Endodermal cell (in vitro differentiated cells): Measurements from ENCODE around the gene CALHM2. TPM values are rescaled to one million over a fixed set of nuclear protein-coding genes. Genes with fewer than 3 reads are reported as not detected.

Experiments used
- DNase-seq: peaks from one replicate; pipeline ENCODE4 v3.0.0-alpha.2; 2017
- H3K27ac ChIP-seq: 2 replicates; pipeline ENCODE4 v1.5.1; 2013; ENCODE audit warnings: mild to moderate bottlenecking, low read depth, low read length, moderate library complexity
- H3K27me3 ChIP-seq: 2 replicates; pipeline ENCODE4 v1.6.1; 2013; ENCODE audit warnings: mild to moderate bottlenecking, low read length, moderate library complexity; ENCODE audit not compliant: insufficient read depth, control insufficient read depth, poor library complexity, severe bottlenecking
- H3K36me3 ChIP-seq: 2 replicates; pipeline ENCODE4 v1.7.0; 2013; ENCODE audit warnings: mild to moderate bottlenecking, low read length, moderate library complexity; ENCODE audit not compliant: control insufficient read depth, insufficient read depth
- H3K4me1 ChIP-seq: one replicate; pipeline ENCODE4 v1.7.0; 2013; ENCODE audit warnings: low read length; ENCODE audit not compliant: control insufficient read depth, insufficient read depth
- H3K4me3 ChIP-seq: 2 replicates; pipeline ENCODE4 v1.5.1; 2013; ENCODE audit warnings: mild to moderate bottlenecking, low read length, moderate library complexity
- H3K9ac ChIP-seq: 2 replicates; pipeline ENCODE4 v1.6.1; 2013; ENCODE audit warnings: mild to moderate bottlenecking, low read length, moderate library complexity; ENCODE audit not compliant: poor library complexity, severe bottlenecking; ENCODE audit errors: extremely low read depth
- H3K9me3 ChIP-seq: 2 replicates; pipeline ENCODE4 v1.6.1; 2013; ENCODE audit warnings: mild to moderate bottlenecking, low read length, moderate library complexity; ENCODE audit not compliant: control insufficient read depth
- H3K27ac Mint-ChIP-seq: 2 replicates; pipeline ENCODE4 v1.8.0; 2020; ENCODE audit warnings: mixed read lengths
- H3K27me3 Mint-ChIP-seq: 2 replicates; pipeline ENCODE4 v1.8.0; 2021; ENCODE audit warnings: mild to moderate bottlenecking, mixed read lengths; ENCODE audit not compliant: insufficient read depth
- H3K36me3 Mint-ChIP-seq: 2 replicates; pipeline ENCODE4 v1.8.0; 2020; ENCODE audit warnings: low read depth, mixed read lengths
- H3K4me1 Mint-ChIP-seq: 2 replicates; pipeline ENCODE4 v1.8.0; 2020; ENCODE audit warnings: mixed read lengths
- H3K4me3 Mint-ChIP-seq: 2 replicates; pipeline ENCODE4 v1.8.0; 2020; ENCODE audit warnings: mild to moderate bottlenecking, moderate library complexity, mixed read lengths
- H3K9me3 Mint-ChIP-seq: 2 replicates; pipeline ENCODE4 v1.8.0; 2020; ENCODE audit warnings: mild to moderate bottlenecking, mixed read lengths
- CTCF ChIP-seq: fragments of 200-600 bp; sonication (generic); conservative IDR thresholded peaks from 2 replicates; pipeline ENCODE4 v1.5.0; 2021; ENCODE audit warnings: antibody characterized with exemption, mild to moderate bottlenecking
- WGBS, 2 experiments: methylation state at CpG; one replicate each; pipeline versions ENCODE4 v1.1.5 to v1.1.7; 2013; ENCODE audit warnings: missing lambda C conversion rate in 2 of 2, mixed read lengths in 1 of 2; ENCODE audit not compliant: insufficient coverage in 1 of 2, insufficient read length in 1 of 2; 5-methylcytosine and 5-hydroxymethylcytosine counted together
- total RNA-seq, 2 donors: library from RNA; stranded (reverse); fragmentation: NEBNext Ultra II Directional in 1 of 2; extraction: Animal tissue kit (Norgen Biotek cat#: 25700) in 1 of 2; gene quantifications; 2 replicates in 1 of 2; 3 replicates in 1 of 2; pipeline ENCODE4 v1.2.1, GENCODE V29; 2021

Gene CALHM2
- total RNA-seq, 2 donors from 2014 or later, result 1.0 to 3.1 TPM

GRCh38 chr10:103445767-103446567 is 6.2 kb downstream of the CALHM2 start:
- no peak for DNase-seq
- Histone ChIP-seq H3K36me3 (peaks cover 63% of the 10 kb centered on the region), H3K4me3 (no peak overlapping the region), H3K27ac (no peak overlapping the region), H3K4me1 (no peaks in the 10 kb centered on the region), H3K9me3 (no peaks in the 10 kb centered on the region), H3K9ac (no peak overlapping the region), H3K27me3 (no peaks in the 10 kb centered on the region)
- H3K36me3 Mint-ChIP-seq, result peaks cover 65% of the 10 kb centered on the region
- H3K27me3 Mint-ChIP-seq, result no peaks in the 10 kb centered on the region
- no peaks in the 10 kb centered on the region for H3K4me1 Mint-ChIP-seq
- 92 to 100% methylated on average over 2 to 12 of the region's 12 CpGs for WGBS, 2 experiments
- no peak for TF ChIP-seq CTCF
- H3K27ac Mint-ChIP-seq, result no peak overlapping the region
- H3K9me3 Mint-ChIP-seq, result no peaks in the 10 kb centered on the region
- H3K4me3 Mint-ChIP-seq, result no peak overlapping the region

DNA sequence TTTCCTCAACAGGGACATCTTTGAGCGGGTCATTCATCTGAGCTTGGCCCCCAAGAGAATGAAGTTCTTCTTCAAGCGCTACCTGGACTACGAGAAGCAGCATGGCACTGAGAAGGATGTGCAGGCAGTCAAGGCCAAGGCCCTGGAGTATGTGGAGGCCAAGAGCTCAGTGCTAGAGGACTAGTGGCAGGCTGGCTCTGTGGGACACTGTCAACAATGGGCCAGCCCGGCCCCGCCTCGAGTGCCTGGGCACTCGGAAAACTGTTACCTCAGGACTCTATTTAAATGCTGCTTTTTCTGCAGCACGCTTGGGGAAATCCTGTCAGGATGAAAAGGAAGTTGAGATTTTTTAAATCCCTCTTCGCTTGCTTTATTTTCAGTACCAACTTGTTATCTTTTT is 6.8 kb downstream of the CALHM2 start:
- H3K4me1 Mint-ChIP-seq, result no peaks in the 10 kb centered on the region
- H3K36me3 Mint-ChIP-seq, result peaks cover 71% of the 10 kb centered on the region
- peaks cover 67% of the 10 kb centered on the region for H3K36me3 ChIP-seq
- no peak overlapping the region for H3K27ac Mint-ChIP-seq
- H3K27me3 Mint-ChIP-seq, result no peaks in the 10 kb centered on the region
- H3K27me3 ChIP-seq, result no peaks in the 10 kb centered on the region
- H3K9ac ChIP-seq, result no peak overlapping the region
- 96 to 98% methylated on average over 5 to 9 of the region's 9 CpGs for WGBS, 2 experiments
- no peak overlapping the region for H3K4me3 ChIP-seq
- DNase-seq, result no peak
- no peak overlapping the region for H3K27ac ChIP-seq
- no peaks in the 10 kb centered on the region for H3K4me1 ChIP-seq
- no peaks in the 10 kb centered on the region for H3K9me3 Mint-ChIP-seq
- no peaks in the 10 kb centered on the region for H3K9me3 ChIP-seq
- no peak for TF ChIP-seq CTCF
- H3K4me3 Mint-ChIP-seq, result no peak overlapping the region

DNA sequence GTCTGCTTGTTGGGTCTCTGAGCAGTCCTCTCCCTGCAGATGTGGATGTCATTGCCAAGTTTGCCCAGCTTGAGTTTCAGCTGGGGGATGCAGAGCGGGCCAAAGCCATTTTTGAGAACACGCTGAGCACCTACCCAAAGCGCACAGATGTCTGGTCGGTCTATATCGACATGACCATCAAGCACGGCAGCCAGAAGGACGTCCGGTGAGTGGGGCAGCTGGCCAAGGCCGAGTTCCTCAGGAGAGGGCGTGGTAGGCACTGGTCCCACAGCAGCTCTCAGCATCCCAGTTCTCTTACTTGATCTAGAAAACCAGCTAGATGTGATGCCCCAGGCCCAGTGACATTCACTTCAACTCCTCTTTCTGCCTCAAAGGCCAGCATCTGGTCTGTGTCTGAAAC is 7.7 kb downstream of the CALHM2 start:
- 96 to 97% methylated on average over 10 of the region's 10 CpGs for WGBS, 2 experiments
- H3K27ac ChIP-seq, result no peak overlapping the region
- no peak for DNase-seq

More for the DNA sequence above, 7.7 kb downstream of the CALHM2 start:
- H3K9me3 Mint-ChIP-seq, result no peaks in the 10 kb centered on the region
- no peaks in the 10 kb centered on the region for H3K4me1 Mint-ChIP-seq
- no peak overlapping the region for H3K27ac Mint-ChIP-seq
- H3K4me3 Mint-ChIP-seq, result no peak overlapping the region
- H3K9me3 ChIP-seq, result no peaks in the 10 kb centered on the region
- no peak overlapping the region for H3K4me3 ChIP-seq
- no peak overlapping the region for H3K9ac ChIP-seq
- H3K27me3 Mint-ChIP-seq, result no peaks in the 10 kb centered on the region
- H3K36me3 Mint-ChIP-seq, result peaks cover 80% of the 10 kb centered on the region
- H3K4me1 ChIP-seq, result no peaks in the 10 kb centered on the region
- H3K36me3 ChIP-seq, result peaks cover 76% of the 10 kb centered on the region
- TF ChIP-seq CTCF, result no peak
- H3K27me3 ChIP-seq, result no peaks in the 10 kb centered on the region
